K562 (cell line): Measurements from ENCODE around the gene PIBF1. TPM values are rescaled to one million over a fixed set of nuclear protein-coding genes. Genes with fewer than 3 reads are reported as not detected.

Experiments
- ATAC-seq: fragments of 200-7000 bp; cut with Tn5 transposase; 3 replicates; pipeline ENCODE4 v1.9.1; 2020; ENCODE audit warnings: moderate library complexity
- BruUV-seq: library from RNA; stranded (reverse); fragments of 400-500 nt; replicated peaks from 2 replicates; lab custom pipeline; 2021; lab: Mats Ljungman, UMichigan
- CTCF ChIA-PET: fragments of 300-600 bp; formaldehyde crosslinking; extraction: SDS; loops from one replicate; lab custom pipeline; 2021; ENCODE audit warnings: low intra/inter-chr PET ratio; lab: Yijun Ruan, JAX
- POLR2A ChIA-PET: fragments of 300-600, 350-650 bp; sonication (Branson Sonifier 250); formaldehyde crosslinking; extraction: SDS; loops from one replicate; lab custom pipeline; 2021; ENCODE audit warnings: antibody characterized with exemption, inconsistent platforms; lab: Yijun Ruan, JAX
- DNase-seq, 4 experiments: peaks; one replicate each; pipeline versions ENCODE4 v3.0.0 to v3.0.0-alpha.2; 2011 to 2018; ENCODE audit warnings: low spot score in 3 of 4, mixed read lengths in 3 of 4; ENCODE audit errors: extremely low read depth in 1 of 4
- FAIRE-seq: peaks from 2 replicates; lab custom pipeline; 2011; peaks lifted over from hg19 to GRCh38; lab: Jason Lieb, UNC
- H2AFZ ChIP-seq: 2 replicates; pipeline ENCODE4 v1.6.0; 2011; ENCODE audit warnings: low read depth, low read length, control low read depth, inconsistent platforms
- H3K27ac ChIP-seq: fragments of 200-600 bp; 3 replicates; pipeline ENCODE4 v1.8.0; 2011; ENCODE audit warnings: low read depth, mild to moderate bottlenecking, control low read depth, inconsistent platforms, low read length, moderate library complexity, mixed read lengths; ENCODE audit errors: extremely low read depth
- H3K27me3 ChIP-seq, 2 experiments: fragments of 300-600 bp in 1 of 2; 2 replicates in 1 of 2; 3 replicates in 1 of 2; pipeline versions ENCODE4 v1.6.0 to v1.8.0; 2011; ENCODE audit warnings: inconsistent platforms in 2 of 2, low read length in 2 of 2, mild to moderate bottlenecking in 1 of 2, mixed read lengths in 1 of 2, moderate library complexity in 1 of 2; ENCODE audit not compliant: control insufficient read depth in 2 of 2, insufficient read depth in 2 of 2
- H3K36me3 ChIP-seq: fragments of 300-600 bp; 3 replicates; pipeline ENCODE4 v1.8.0; 2011; ENCODE audit warnings: mild to moderate bottlenecking, low read length, inconsistent platforms; ENCODE audit not compliant: control insufficient read depth, insufficient read depth
- H3K4me1 ChIP-seq, 2 experiments: fragments of 200-600 bp in 1 of 2; replicated peaks in 1 of 2; 2 replicates in 1 of 2; 3 replicates in 1 of 2; pipeline versions ENCODE4 v1.5.1 to v1.8.0; 2011; ENCODE audit warnings: inconsistent platforms in 2 of 2, low read length in 2 of 2, mild to moderate bottlenecking in 1 of 2, mixed read lengths in 1 of 2, moderate library complexity in 1 of 2; ENCODE audit not compliant: control insufficient read depth in 2 of 2, insufficient read depth in 2 of 2
- H3K4me2 ChIP-seq: 2 replicates; pipeline ENCODE4 v1.6.1; 2011; ENCODE audit warnings: low read length, control low read depth, inconsistent platforms, mixed read lengths; ENCODE audit not compliant: insufficient read depth
- H3K4me3 ChIP-seq: fragments of 200-600 bp; sonication (generic), shearing (Covaris generic); 2 replicates; pipeline ENCODE4 v1.5.1; 2016; ENCODE audit warnings: control low read depth, inconsistent platforms
- H3K79me2 ChIP-seq: fragments of 200-600 bp; 3 replicates; pipeline ENCODE4 v1.8.0; 2011; ENCODE audit warnings: low read length, inconsistent platforms; ENCODE audit not compliant: control insufficient read depth, insufficient read depth
- H3K9ac ChIP-seq, 2 experiments: 2 replicates each; pipeline versions ENCODE4 v1.6.0 to v1.6.1; 2011; ENCODE audit warnings: low read depth in 2 of 2, low read length in 2 of 2, control low read depth in 1 of 2, inconsistent platforms in 1 of 2, mild to moderate bottlenecking in 1 of 2, mixed read lengths in 1 of 2; ENCODE audit not compliant: insufficient read depth in 1 of 2
- H3K9me1 ChIP-seq: one replicate; pipeline ENCODE4 v1.6.0; 2011; ENCODE audit warnings: inconsistent platforms, mild to moderate bottlenecking, low read length, moderate library complexity; ENCODE audit not compliant: control insufficient read depth, insufficient read depth
- H3K9me3 ChIP-seq: replicated peaks from 2 replicates; pipeline ENCODE4 v1.5.1; 2011; ENCODE audit warnings: low read depth, low read length, inconsistent platforms; ENCODE audit not compliant: control insufficient read depth, insufficient read depth
- H4K20me1 ChIP-seq: replicated peaks from 2 replicates; pipeline ENCODE4 v1.6.1; 2011; ENCODE audit warnings: low read length, inconsistent platforms, mixed read lengths; ENCODE audit not compliant: control insufficient read depth, insufficient read depth
- BMI1 ChIP-seq: fragments of 150-350 bp; IDR thresholded peaks from 2 replicates; pipeline ENCODE4 v1.6.1; 2014; ENCODE audit warnings: low read length
- DPF2 ChIP-seq: fragments of 450-650 bp; IDR thresholded peaks from 2 replicates; pipeline ENCODE4 v1.6.1; 2016
- EGR1 ChIP-seq: fragments of 450-650 bp; conservative IDR thresholded peaks from 2 replicates; pipeline ENCODE4 v1.6.1; 2017; ENCODE audit warnings: mild to moderate bottlenecking
- ETV6 ChIP-seq, 3 experiments: fragments of 150-350 bp in 1 of 3; sonication (generic) in 1 of 3; formaldehyde crosslinking in 1 of 3; IDR thresholded peaks; 2 replicates each; pipeline versions ENCODE4 v1.6.1 to v1.8.0; 2014 to 2022; ENCODE audit warnings: borderline replicate concordance in 2 of 3, low read depth in 2 of 3, antibody characterized with exemption in 1 of 3, low read length in 1 of 3, mild to moderate bottlenecking in 1 of 3, missing genetic modification reagents in 1 of 3
- FUS ChIP-seq: fragments of 200-400 bp; formaldehyde crosslinking; optimal IDR thresholded peaks from 2 replicates; pipeline ENCODE3; 2017; ENCODE audit warnings: low read depth, low read length
- MCM7 ChIP-seq, 2 experiments: fragments of 450-650 bp; IDR thresholded peaks; 2 replicates each; pipeline ENCODE4 v1.6.1; 2016 to 2018
- MEIS2 ChIP-seq: fragments of 450-650 bp; IDR thresholded peaks from 2 replicates; pipeline ENCODE4 v1.6.1; 2014; ENCODE audit warnings: mild to moderate bottlenecking; ENCODE audit not compliant: partially characterized antibody
- NFXL1 ChIP-seq: fragments of 450-650 bp; formaldehyde crosslinking; IDR thresholded peaks from 2 replicates; pipeline ENCODE4 v1.4.0; 2021; ENCODE audit warnings: mild to moderate bottlenecking
- PHF21A ChIP-seq: fragments of 450-650 bp; IDR thresholded peaks from 2 replicates; pipeline ENCODE4 v1.6.1; 2017; ENCODE audit warnings: low read depth, borderline replicate concordance
- RBM39 ChIP-seq: fragments of 200-400 bp; formaldehyde crosslinking; optimal IDR thresholded peaks from 2 replicates; pipeline ENCODE3; 2018; ENCODE audit warnings: low read depth, low read length
- TAF9B ChIP-seq: fragments of 450-650 bp; IDR thresholded peaks from 2 replicates; pipeline ENCODE4 v1.6.1; 2018; ENCODE audit warnings: mild to moderate bottlenecking; ENCODE audit not compliant: partially characterized antibody
- ZBTB8A ChIP-seq: fragments of 450-650 bp; IDR thresholded peaks from 2 replicates; pipeline ENCODE4 v1.6.1; 2018; ENCODE audit warnings: mild to moderate bottlenecking, moderate library complexity; ENCODE audit not compliant: partially characterized antibody
- ZNF143 ChIP-seq: sonication (generic); formaldehyde crosslinking; IDR thresholded peaks from 2 replicates; pipeline ENCODE4 v1.9.0; 2022; ENCODE audit warnings: mild to moderate bottlenecking, missing genetic modification reagents
- ZNF274 ChIP-seq: IDR thresholded peaks from 2 replicates; pipeline ENCODE4 v1.6.1; 2011; ENCODE audit warnings: low read depth, mild to moderate bottlenecking, low read length, moderate library complexity, borderline replicate concordance
- ZNF280A ChIP-seq: fragments of 450-650 bp; IDR thresholded peaks from 2 replicates; pipeline ENCODE4 v1.6.1; 2018; ENCODE audit warnings: mild to moderate bottlenecking, low read depth; ENCODE audit not compliant: partially characterized antibody
- WGBS: fragments of 100-300 bp; shearing (Covaris generic); methylation state at CpG from one replicate; pipeline ENCODE4 v1.1.6; 2016; ENCODE audit warnings: low coverage, mixed read lengths; ENCODE audit not compliant: insufficient coverage; ENCODE audit errors: missing lambda C conversion rate; 5-methylcytosine and 5-hydroxymethylcytosine counted together
- in situ Hi-C: fragments of 300-500 bp; cut with MboI; formaldehyde crosslinking; loops from 4 replicates; pipeline ENCODE4 v1.15.0; 2018; ENCODE audit warnings: inconsistent platforms, mixed read lengths
- intact Hi-C: fragments of 100-400 bp; cut with micrococcal nuclease; formaldehyde crosslinking; loops from 2 replicates; pipeline ENCODE4 v1.14.2; 2022
- polyA plus RNA-seq, 8 experiments: library from polyadenylated mRNA; depleted of rRNA in 4 of 8; stranded (reverse) in 5 of 8; unstranded in 3 of 8; fragments of >200 nt; fragmentation: Nextera tagmentation in 2 of 8; fragmentation: Illumina TruSeq in 1 of 8; extraction: Ambion mirVana in 2 of 8; extraction: Trizol in 1 of 8; gene quantifications; 2 replicates each; pipeline versions ENCODE4 v1.2.1 to v1.2.3, GENCODE V29; 2011 to 2014; ENCODE audit warnings: inconsistent platforms in 1 of 8, missing spikeins in 1 of 8
- total RNA-seq, 7 experiments: library from RNA; depleted of rRNA in 6 of 7; stranded (reverse); fragments of >200 nt in 6 of 7; fragmentation: Illumina TruSeq in 2 of 7; extraction: Trizol in 2 of 7; gene quantifications; 2 replicates each; pipeline versions ENCODE4 v1.2.1 to v1.2.3, GENCODE V29; 2011 to 2021; ENCODE audit warnings: low replicate concordance in 1 of 7

PIBF1 gene
- total and polyA plus RNA-seq, 9 of the 15 experiments (the other 6 are each of a cell fraction or from before 2014, with no cell fraction given) = 9.1 to 28.8 (median 14.7) TPM

- intact Hi-C loops (no loop called here), in situ Hi-C loops (loop anchor here (25.0 kb wide), 2 partner anchors 592 to 892 kb away; no protein-coding TSS in a partner anchor)
- no peaks in the 10 kb centered on the region for H3K27me3 ChIP-seq
- BruUV-seq = no TSS peak
- CTCF ChIA-PET = no interaction called here
- DNase-seq (no peak), ATAC-seq (no peak), FAIRE-seq (no peak)
- no peak overlapping the region for H3K27ac ChIP-seq
- WGBS = 91% methylated on average over 6 of the region's 8 CpGs
- peaks cover 3% of the 10 kb centered on the region for H3K9me1 ChIP-seq
- H2AFZ ChIP-seq = no peak overlapping the region
- TF ChIP-seq MCM7 (IDR thresholded peaks at IDR 0.05) = no peak
- peak; percentile 28 for TF ChIP-seq MEIS2
- H3K9me3 ChIP-seq = no peaks in the 10 kb centered on the region
- H3K79me2 ChIP-seq = no peaks in the 10 kb centered on the region
- H3K4me2 ChIP-seq = no peak overlapping the region
- H3K9ac ChIP-seq = no peak overlapping the region
- H3K4me3 ChIP-seq = no peak overlapping the region
- peaks cover 35% of the 10 kb centered on the region; the same call in 2 of the 3 replicates for H3K36me3 ChIP-seq
- H4K20me1 ChIP-seq = no peaks in the 10 kb centered on the region
- no peaks in the 10 kb centered on the region for H3K4me1 ChIP-seq
- POLR2A ChIA-PET = no interaction called here
These were observed 38.4 kb downstream of the PIBF1 start for GRCh38 chr13:72820156-72820897.

GRCh38 chr13:72820898-72821279 lies 39.0 kb downstream of the PIBF1 start:
- Histone ChIP-seq H4K20me1 (no peaks in the 10 kb centered on the region), H3K4me2 (no peak overlapping the region), H3K4me1 (no peaks in the 10 kb centered on the region), H3K9me3 (no peaks in the 10 kb centered on the region), H3K9me1 (peaks cover 3% of the 10 kb centered on the region), H3K4me3 (no peak overlapping the region), H3K27ac (no peak overlapping the region), H3K36me3 (peaks cover 36% of the 10 kb centered on the region; the same call in 2 of the 3 replicates), H3K9ac (no peak overlapping the region), H3K27me3 (no peaks in the 10 kb centered on the region), H2AFZ (no peak overlapping the region), H3K79me2 (no peaks in the 10 kb centered on the region)
- CTCF ChIA-PET = no interaction called here
- 38% methylated on average over 1 of the region's 1 CpG for WGBS
- in situ Hi-C loops = loop anchor here (25.0 kb wide), 2 partner anchors 591 to 891 kb away; no protein-coding TSS in a partner anchor
- no TSS peak for BruUV-seq
- FAIRE-seq (no peak), ATAC-seq (no peak), DNase-seq (no peak)
- POLR2A ChIA-PET = no interaction called here
- intact Hi-C loops = no loop called here
- TF ChIP-seq ZNF274 (no peak), ETV6 (IDR thresholded peaks at IDR 0.05; ENCODE audit: borderline replicate concordance in 1 of 2, low read depth in 2 of 2, low read length in 1 of 2) (no peak), ETV6 (CRISPR knock-in tag; IDR thresholded peaks at IDR 0.05; ENCODE audit: borderline replicate concordance) (no peak), TAF9B (no peak), DPF2 (no peak), PHF21A (no peak), ZBTB8A (no peak), EGR1 (no peak), FUS (no peak), ZNF143 (no peak), RBM39 (no peak), ZNF280A (no peak), NFXL1 (no peak), BMI1 (no peak)
